Liver (tissue), 6 donors: ENCODE data around the gene CDC42. TPM values are rescaled to one million over a fixed set of nuclear protein-coding genes. Genes with fewer than 3 reads are reported as not detected.

Source experiments
- RXRA ChIP-seq, 2 donors: IDR thresholded peaks; 2 replicates each; pipeline ENCODE4 v1.6.1; 2017 to 2018; ENCODE audit warnings: antibody characterized with exemption in 2 of 2, mild to moderate bottlenecking in 1 of 2
- polyA plus RNA-seq, 2 donors: library from polyadenylated mRNA; stranded (reverse) in 1 of 2; unstranded in 1 of 2; fragments of 200-250 nt in 1 of 2; fragments of >200 nt in 1 of 2; fragmentation: Nextera tagmentation in 1 of 2; extraction: Ambion mirVana in 1 of 2; gene quantifications; one replicate each; pipeline versions ENCODE4 v1.2.1 to v1.2.3, GENCODE V29; 2013 to 2015
- small RNA-seq: library from RNA; depleted of rRNA; stranded (forward); fragments of <200 nt; gene quantifications from one replicate; pipeline ENCODE3, GENCODE V24; 2014
- total RNA-seq, 2 donors: library from RNA; depleted of rRNA; stranded (reverse); fragments of >200 nt; gene quantifications; one replicate each; pipeline ENCODE4 v1.2.3, GENCODE V29; 2014
- TF ChIP-seq, protein P1 (sequence below): IDR thresholded peaks from 2 replicates; pipeline ENCODE4 v1.6.1; 2016; ENCODE audit warnings: antibody characterized with exemption, mild to moderate bottlenecking
- donor health status: healthy.
- donor health status: healthy.
- donor health status: healthy.

CDC42 gene
- total and polyA plus RNA-seq, 4 donors: 40.3 to 140 (median 69.0) TPM

DNA sequence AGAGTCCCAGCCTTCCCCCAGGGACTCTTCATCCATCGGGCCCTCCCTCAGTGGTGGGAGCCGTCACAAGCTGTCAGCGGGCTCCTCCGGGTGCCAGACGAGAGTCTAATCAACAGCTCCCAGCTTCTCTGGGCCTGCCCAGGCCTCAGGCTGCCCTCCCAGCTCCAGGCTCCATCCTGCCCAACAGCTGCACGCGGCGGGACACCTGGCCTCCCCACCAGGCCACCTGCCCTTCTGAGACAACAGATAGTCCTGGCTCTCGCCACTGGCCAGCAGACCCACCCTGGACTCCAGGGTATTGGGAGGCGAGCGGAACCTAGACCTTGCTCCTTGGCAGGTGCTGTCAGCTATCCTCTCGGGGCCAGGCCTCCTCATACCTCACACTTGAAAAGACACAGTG, 87.3 kb downstream of the CDC42 start (continued):
- TF ChIP-seq, protein P1, sequence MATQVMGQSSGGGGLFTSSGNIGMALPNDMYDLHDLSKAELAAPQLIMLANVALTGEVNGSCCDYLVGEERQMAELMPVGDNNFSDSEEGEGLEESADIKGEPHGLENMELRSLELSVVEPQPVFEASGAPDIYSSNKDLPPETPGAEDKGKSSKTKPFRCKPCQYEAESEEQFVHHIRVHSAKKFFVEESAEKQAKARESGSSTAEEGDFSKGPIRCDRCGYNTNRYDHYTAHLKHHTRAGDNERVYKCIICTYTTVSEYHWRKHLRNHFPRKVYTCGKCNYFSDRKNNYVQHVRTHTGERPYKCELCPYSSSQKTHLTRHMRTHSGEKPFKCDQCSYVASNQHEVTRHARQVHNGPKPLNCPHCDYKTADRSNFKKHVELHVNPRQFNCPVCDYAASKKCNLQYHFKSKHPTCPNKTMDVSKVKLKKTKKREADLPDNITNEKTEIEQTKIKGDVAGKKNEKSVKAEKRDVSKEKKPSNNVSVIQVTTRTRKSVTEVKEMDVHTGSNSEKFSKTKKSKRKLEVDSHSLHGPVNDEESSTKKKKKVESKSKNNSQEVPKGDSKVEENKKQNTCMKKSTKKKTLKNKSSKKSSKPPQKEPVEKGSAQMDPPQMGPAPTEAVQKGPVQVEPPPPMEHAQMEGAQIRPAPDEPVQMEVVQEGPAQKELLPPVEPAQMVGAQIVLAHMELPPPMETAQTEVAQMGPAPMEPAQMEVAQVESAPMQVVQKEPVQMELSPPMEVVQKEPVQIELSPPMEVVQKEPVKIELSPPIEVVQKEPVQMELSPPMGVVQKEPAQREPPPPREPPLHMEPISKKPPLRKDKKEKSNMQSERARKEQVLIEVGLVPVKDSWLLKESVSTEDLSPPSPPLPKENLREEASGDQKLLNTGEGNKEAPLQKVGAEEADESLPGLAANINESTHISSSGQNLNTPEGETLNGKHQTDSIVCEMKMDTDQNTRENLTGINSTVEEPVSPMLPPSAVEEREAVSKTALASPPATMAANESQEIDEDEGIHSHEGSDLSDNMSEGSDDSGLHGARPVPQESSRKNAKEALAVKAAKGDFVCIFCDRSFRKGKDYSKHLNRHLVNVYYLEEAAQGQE: no peak
- TF ChIP-seq RXRA (IDR thresholded peaks at IDR 0.05): no peak

Small RNA genes lying within 50 kb of the gene (small RNA-seq; reads per million reads assigned to genes)
- gene RN7SL186P (not detected), gene RNU6-776P (not detected)

Other genes with a start within 250 kb of the CDC42 start
- under 1 TPM in 1 of 2 donors, not detected in 1; 0.23 TPM for gene LDLRAD2, start 240.4 kb upstream of the CDC42 start, total RNA-seq
- 1 to 10 TPM in 1 of 2 donors, under 1 TPM in 1; 0.12 to 2.7 TPM for gene LDLRAD2, start 240.4 kb upstream of the CDC42 start, polyA plus RNA-seq
- gene HSPG2, start 115.4 kb upstream of the CDC42 start, total RNA-seq: 10 to 100 TPM; 26.8 to 43.9 TPM
- gene HSPG2, start 115.4 kb upstream of the CDC42 start, polyA plus RNA-seq: 10 to 100 TPM in 1 of 2 donors, 1 to 10 TPM in 1; 5.6 to 21.0 TPM
- gene CELA3B, start 75.7 kb upstream of the CDC42 start, total RNA-seq: not detected
- gene CELA3B, start 75.7 kb upstream of the CDC42 start, polyA plus RNA-seq: not detected
- under 1 TPM in 1 of 2 donors, not detected in 1; 0.23 TPM for gene CELA3A, start 51.1 kb upstream of the CDC42 start, total RNA-seq
- gene CELA3A, start 51.1 kb upstream of the CDC42 start, polyA plus RNA-seq: under 1 TPM in 1 of 2 donors, not detected in 1; 0.06 TPM
- gene WNT4, start 90.4 kb downstream of the CDC42 start, total RNA-seq: under 1 TPM in 1 of 2 donors, not detected in 1; under 0.01 TPM
- gene WNT4, start 90.4 kb downstream of the CDC42 start, polyA plus RNA-seq: under 1 TPM in 1 of 2 donors, not detected in 1; 0.09 TPM